Progenitor cell of endocrine pancreas (in vitro differentiated cells): ENCODE measurements around the gene SCRT2. TPM values are rescaled to one million over a fixed set of nuclear protein-coding genes. Genes with fewer than 3 reads are reported as not detected.

ENCODE experiments used
- DNase-seq: peaks from one replicate; pipeline ENCODE4 v3.0.0; 2021; ENCODE audit warnings: low spot score; ENCODE audit not compliant: unreplicated experiment
- H3K27ac Mint-ChIP-seq: 2 replicates; pipeline ENCODE4 v1.8.0; 2021; ENCODE audit warnings: mild to moderate bottlenecking, moderate library complexity, mixed read lengths
- H3K27me3 Mint-ChIP-seq: 2 replicates; pipeline ENCODE4 v1.8.0; 2021; ENCODE audit warnings: mixed read lengths
- H3K36me3 Mint-ChIP-seq: 2 replicates; pipeline ENCODE4 v1.8.0; 2022; ENCODE audit warnings: mixed read lengths; ENCODE audit not compliant: insufficient read depth
- H3K4me1 Mint-ChIP-seq: 2 replicates; pipeline ENCODE4 v1.8.0; 2021; ENCODE audit warnings: low read depth, mixed read lengths
- H3K4me3 Mint-ChIP-seq: 2 replicates; pipeline ENCODE4 v1.8.0; 2021; ENCODE audit warnings: low read depth, mild to moderate bottlenecking, moderate library complexity, mixed read lengths
- H3K9me3 Mint-ChIP-seq: 2 replicates; pipeline ENCODE4 v1.8.0; 2021; ENCODE audit warnings: low read depth, mixed read lengths
- total RNA-seq: library from RNA; stranded (reverse); gene quantifications from 2 replicates; pipeline ENCODE4 v1.2.1, GENCODE V29; 2021
- TF ChIP-seq, protein P1 (sequence below): fragments of 200-600 bp; sonication (generic); IDR thresholded peaks from one replicate; pipeline ENCODE4 v1.5.0; 2021; ENCODE audit warnings: antibody characterized with exemption, mild to moderate bottlenecking; ENCODE audit not compliant: unreplicated experiment

Gene SCRT2
- total RNA-seq, 1 donor from 2014 or later: not detected

DNA sequence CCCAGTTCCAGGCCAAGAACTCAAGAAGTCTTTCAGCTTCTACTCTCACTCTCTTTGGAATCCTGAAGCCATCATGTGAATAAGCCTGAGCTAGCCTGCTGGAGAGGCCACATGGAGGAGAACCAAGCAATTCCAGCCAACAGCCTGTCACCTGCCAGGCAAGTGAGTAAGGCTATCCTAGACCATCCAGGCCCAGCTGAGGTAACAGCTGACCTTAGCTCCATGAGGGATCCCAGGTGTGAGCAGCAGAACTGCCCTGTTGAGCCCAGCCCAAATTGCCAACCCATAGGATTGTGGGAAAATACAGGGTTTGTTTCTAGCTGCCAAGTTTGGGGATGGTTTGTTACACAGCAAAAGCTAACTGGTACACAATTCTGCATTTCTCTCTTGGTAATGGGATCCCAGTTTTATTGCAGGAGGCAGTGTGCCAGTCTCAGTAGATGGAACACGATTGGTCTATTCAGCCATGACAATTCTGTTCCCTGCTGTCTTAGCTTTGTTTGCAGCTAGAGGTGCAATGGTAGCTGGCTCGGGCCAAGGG lies 28.1 kb downstream of the SCRT2 start:
- TF ChIP-seq, protein P1, sequence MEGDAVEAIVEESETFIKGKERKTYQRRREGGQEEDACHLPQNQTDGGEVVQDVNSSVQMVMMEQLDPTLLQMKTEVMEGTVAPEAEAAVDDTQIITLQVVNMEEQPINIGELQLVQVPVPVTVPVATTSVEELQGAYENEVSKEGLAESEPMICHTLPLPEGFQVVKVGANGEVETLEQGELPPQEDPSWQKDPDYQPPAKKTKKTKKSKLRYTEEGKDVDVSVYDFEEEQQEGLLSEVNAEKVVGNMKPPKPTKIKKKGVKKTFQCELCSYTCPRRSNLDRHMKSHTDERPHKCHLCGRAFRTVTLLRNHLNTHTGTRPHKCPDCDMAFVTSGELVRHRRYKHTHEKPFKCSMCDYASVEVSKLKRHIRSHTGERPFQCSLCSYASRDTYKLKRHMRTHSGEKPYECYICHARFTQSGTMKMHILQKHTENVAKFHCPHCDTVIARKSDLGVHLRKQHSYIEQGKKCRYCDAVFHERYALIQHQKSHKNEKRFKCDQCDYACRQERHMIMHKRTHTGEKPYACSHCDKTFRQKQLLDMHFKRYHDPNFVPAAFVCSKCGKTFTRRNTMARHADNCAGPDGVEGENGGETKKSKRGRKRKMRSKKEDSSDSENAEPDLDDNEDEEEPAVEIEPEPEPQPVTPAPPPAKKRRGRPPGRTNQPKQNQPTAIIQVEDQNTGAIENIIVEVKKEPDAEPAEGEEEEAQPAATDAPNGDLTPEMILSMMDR: no peak
- DNase-seq: no peak
- no peak overlapping the region for H3K27ac Mint-ChIP-seq
- no peaks in the 10 kb centered on the region for H3K27me3 Mint-ChIP-seq
- H3K4me1 Mint-ChIP-seq: peaks cover 13% of the 10 kb centered on the region
- no peak overlapping the region for H3K4me3 Mint-ChIP-seq
- H3K36me3 Mint-ChIP-seq: peaks cover 18% of the 10 kb centered on the region
- no peaks in the 10 kb centered on the region for H3K9me3 Mint-ChIP-seq

DNA sequence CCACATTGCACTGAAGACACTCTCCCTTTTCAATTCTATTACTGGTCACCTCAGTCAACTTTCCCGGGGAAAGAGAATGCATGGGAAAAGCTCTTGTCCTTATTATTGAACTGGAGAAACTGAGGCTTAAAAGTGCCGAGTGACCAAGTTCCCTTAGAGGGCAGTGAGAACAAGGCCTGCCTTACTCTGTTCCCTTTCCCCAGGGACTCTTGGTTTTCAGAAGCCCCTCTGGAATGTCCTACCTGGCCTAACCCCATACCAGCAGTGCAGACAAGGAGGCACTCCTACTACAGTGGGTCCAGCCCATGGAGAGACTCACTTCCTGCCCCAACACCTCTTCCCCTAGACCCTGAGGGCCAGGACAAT lies 28.8 kb downstream of the SCRT2 start:
- no peak for DNase-seq
- H3K27me3 Mint-ChIP-seq: no peaks in the 10 kb centered on the region
- H3K36me3 Mint-ChIP-seq: peaks cover 18% of the 10 kb centered on the region
- TF ChIP-seq, protein P1: no peak
- H3K9me3 Mint-ChIP-seq: no peaks in the 10 kb centered on the region
- H3K4me3 Mint-ChIP-seq: no peak overlapping the region
- H3K4me1 Mint-ChIP-seq: peaks cover 8% of the 10 kb centered on the region
- no peak overlapping the region for H3K27ac Mint-ChIP-seq

DNA sequence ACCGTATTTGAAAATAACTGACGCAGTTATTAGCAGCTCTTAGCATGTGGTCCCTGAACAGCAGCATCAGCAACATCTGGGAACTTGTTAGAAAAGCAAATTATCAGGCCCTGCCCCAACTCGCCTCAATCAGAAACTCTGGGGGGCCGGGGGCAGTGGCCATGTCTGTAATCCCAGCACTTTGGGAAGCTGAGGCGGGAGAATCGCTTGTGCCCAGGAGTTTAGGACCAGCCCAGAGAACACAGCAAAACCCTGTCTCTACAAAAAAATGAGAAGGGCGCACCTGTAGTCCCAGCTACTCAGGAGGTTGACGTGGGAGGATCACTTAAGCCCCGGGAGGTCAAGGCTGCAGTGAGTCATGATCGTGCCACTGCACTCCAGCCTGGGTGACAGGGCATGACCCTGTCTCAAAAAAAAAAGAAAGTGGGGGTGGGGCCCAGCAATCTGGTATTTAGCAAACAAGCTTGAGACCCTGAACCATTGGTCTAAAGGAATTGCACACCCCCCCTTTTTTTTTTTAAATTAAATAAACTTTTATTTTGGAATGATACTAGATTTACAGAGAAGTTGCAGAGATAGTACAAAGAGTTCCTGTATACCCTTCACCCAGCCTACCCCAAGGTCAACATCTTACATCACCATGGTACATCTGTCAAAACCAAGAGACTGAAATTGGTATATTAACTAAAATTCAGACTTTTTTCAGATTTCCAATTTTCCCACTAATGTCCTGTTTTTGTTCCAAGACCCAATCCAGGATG lies 29.3 kb downstream of the SCRT2 start:
- no peaks in the 10 kb centered on the region for H3K27me3 Mint-ChIP-seq
- H3K9me3 Mint-ChIP-seq: no peaks in the 10 kb centered on the region
- no peak for DNase-seq
- no peak overlapping the region for H3K4me3 Mint-ChIP-seq
- H3K36me3 Mint-ChIP-seq: peaks cover 18% of the 10 kb centered on the region
- TF ChIP-seq, protein P1: no peak
- H3K27ac Mint-ChIP-seq: peak overlapping the region; percentile 59
- peaks cover 6% of the 10 kb centered on the region for H3K4me1 Mint-ChIP-seq

DNA sequence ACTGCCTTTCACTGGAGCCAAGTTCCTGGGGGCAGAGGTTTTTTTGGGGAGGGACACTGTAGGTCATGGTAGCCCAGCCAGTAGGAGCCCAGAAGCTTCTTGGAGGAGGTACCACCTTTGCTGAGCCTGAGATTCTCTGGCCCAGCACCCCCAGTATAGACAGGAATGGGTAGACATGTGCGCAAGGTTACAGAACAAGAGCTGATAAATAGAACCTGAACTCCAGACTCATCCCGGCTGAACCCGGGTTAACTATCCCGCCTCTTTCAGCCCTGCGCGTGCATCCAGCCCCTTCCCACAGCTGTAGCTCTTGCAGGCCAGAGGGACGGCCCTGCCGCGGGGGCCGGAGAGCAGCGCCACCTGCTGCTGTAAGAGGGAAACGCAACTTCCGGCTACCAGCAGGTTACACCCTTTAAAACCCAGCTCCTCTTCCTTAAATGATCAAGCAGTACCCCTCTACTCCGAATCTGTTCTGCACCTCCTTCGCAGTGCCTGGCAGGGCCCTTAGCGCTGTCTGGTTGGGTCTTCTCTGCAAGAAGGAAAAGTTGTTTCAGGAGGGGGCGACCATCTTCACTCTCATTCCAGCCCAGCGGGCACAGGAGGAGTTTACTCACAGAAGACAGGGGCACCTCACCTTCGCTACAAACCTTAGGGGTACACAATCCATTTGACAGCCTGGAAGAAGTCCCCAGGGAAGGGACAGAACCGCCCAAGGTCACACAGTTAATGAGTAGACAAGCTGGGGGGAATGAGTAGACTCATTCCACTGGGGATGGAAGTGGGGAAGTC lies 30.1 kb downstream of the SCRT2 start:
- DNase-seq: peak; percentile 77
- Mint-ChIP-seq H3K9me3 (no peaks in the 10 kb centered on the region), H3K36me3 (peaks cover 18% of the 10 kb centered on the region), H3K27me3 (no peaks in the 10 kb centered on the region), H3K27ac (no peak overlapping the region), H3K4me3 (no peak overlapping the region), H3K4me1 (peaks cover 6% of the 10 kb centered on the region)
- TF ChIP-seq, protein P1: peak; percentile 97

DNA sequence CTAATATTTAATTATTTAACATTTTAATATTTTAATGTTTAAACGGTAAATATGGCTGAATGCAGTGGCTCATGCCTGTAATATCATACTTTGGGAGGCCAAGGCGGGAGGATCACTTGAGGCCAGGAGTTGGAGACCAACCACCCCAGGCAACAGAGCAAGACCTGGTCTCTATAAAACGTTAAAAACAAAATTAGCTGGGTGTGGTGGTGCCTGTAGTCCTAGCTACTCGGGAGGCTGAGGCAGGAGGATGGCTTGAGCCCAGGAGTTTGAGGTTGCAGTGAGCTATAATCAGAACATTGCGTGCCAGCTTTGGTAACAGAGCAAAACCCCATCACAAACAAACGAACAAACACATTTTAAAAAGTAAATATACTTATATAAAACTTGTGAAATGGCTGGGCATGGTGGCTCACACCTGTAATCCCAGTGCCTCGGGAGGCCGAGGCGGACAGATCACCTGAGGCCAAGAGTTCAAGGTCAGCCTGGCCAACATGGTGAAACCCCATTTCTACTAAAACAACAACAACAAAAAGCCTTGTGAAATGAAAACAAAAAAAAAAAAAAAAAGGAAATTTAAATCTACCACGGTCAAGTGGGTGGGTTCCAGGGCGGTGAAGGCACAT lies 30.8 kb downstream of the SCRT2 start:
- TF ChIP-seq, protein P1: no peak
- Mint-ChIP-seq H3K4me1 (peaks cover 6% of the 10 kb centered on the region), H3K27me3 (peaks cover 4% of the 10 kb centered on the region), H3K9me3 (no peaks in the 10 kb centered on the region), H3K36me3 (peaks cover 14% of the 10 kb centered on the region), H3K4me3 (no peak overlapping the region), H3K27ac (no peak overlapping the region)
- no peak for DNase-seq
